B cell (primary cell): ENCODE results near the gene PRX. TPM values are rescaled to one million over a fixed set of nuclear protein-coding genes. Genes with fewer than 3 reads are reported as not detected.

Source experiments
- ATAC-seq: fragments of 200-7000 bp; cut with Tn5 transposase; one replicate; pipeline ENCODE4 v1.10.0; 2021; ENCODE audit warnings: low read depth, mild to moderate bottlenecking, moderate number of reproducible peaks, moderate library complexity
- CTCF ChIA-PET: fragments of 350-600 bp; sonication (Branson Sonifier 250); formaldehyde crosslinking; loops from one replicate; lab custom pipeline; 2021; ENCODE audit warnings: antibody characterized with exemption, inconsistent platforms; lab: Charles Lee
- POLR2A ChIA-PET: fragments of 350-600 bp; sonication (Branson Sonifier 250); formaldehyde crosslinking; loops from one replicate; lab custom pipeline; 2021; ENCODE audit warnings: antibody characterized with exemption; lab: Charles Lee
- DNase-seq: peaks from one replicate; pipeline ENCODE4 v3.0.0; 2013
- H2AFZ ChIP-seq: 2 replicates; pipeline ENCODE4 v1.6.1; 2012; ENCODE audit warnings: mild to moderate bottlenecking, low read depth, low read length; ENCODE audit not compliant: insufficient read depth, poor library complexity, severe bottlenecking
- H3K27ac ChIP-seq, 2 donors: 1 replicate in 1 of 2; 2 replicates in 1 of 2; pipeline ENCODE4 v1.5.1; 2012 to 2013; ENCODE audit warnings: low read length in 2 of 2, mild to moderate bottlenecking in 2 of 2, moderate library complexity in 1 of 2
- H3K27me3 ChIP-seq, 4 experiments: fragments of 200-600 bp in 1 of 4; sonication (generic) in 1 of 4; replicated peaks in 1 of 4; 1 replicate in 2 of 4; 2 replicates in 2 of 4; pipeline versions ENCODE4 v1.6.1 to v1.7.0; 2013 to 2016; ENCODE audit warnings: low read length in 3 of 4, mild to moderate bottlenecking in 2 of 4, mixed read lengths in 1 of 4, moderate library complexity in 1 of 4; ENCODE audit not compliant: insufficient read depth in 4 of 4, control insufficient read depth in 3 of 4; ENCODE audit errors: control extremely low read depth in 1 of 4
- H3K36me3 ChIP-seq, 2 experiments: replicated peaks in 1 of 2; 1 replicate in 1 of 2; 2 replicates in 1 of 2; pipeline versions ENCODE4 v1.6.1 to v1.7.1; 2013; ENCODE audit warnings: low read length in 1 of 2; ENCODE audit not compliant: insufficient read depth in 2 of 2, control insufficient read depth in 1 of 2; ENCODE audit errors: control extremely low read depth in 1 of 2, extremely low read depth in 1 of 2
- H3K4me1 ChIP-seq, 2 donors: fragments of 200-600 bp in 1 of 2; sonication (generic) in 1 of 2; 1 replicate in 1 of 2; 2 replicates in 1 of 2; pipeline versions ENCODE4 v1.5.1 to v1.6.1; 2013 to 2017; ENCODE audit warnings: low read length in 2 of 2; ENCODE audit not compliant: control insufficient read depth in 2 of 2, insufficient read depth in 2 of 2
- H3K4me2 ChIP-seq: replicated peaks from 2 replicates; pipeline ENCODE3; 2012; ENCODE audit warnings: mild to moderate bottlenecking, low read depth, low read length; ENCODE audit not compliant: poor library complexity, severe bottlenecking
- H3K4me3 ChIP-seq, 5 experiments: fragments of 200-600 bp in 1 of 5; sonication (generic) in 1 of 5; 1 replicate in 3 of 5; 2 replicates in 2 of 5; pipeline versions ENCODE4 v1.5.1 to v1.7.0; 2011 to 2016; ENCODE audit warnings: low read length in 4 of 5, mild to moderate bottlenecking in 4 of 5, low read depth in 2 of 5, control low read depth in 1 of 5, moderate library complexity in 1 of 5; ENCODE audit not compliant: insufficient read depth in 1 of 5; ENCODE audit errors: control extremely low read depth in 1 of 5, extremely low read depth in 1 of 5
- H3K79me2 ChIP-seq: fragments of 200-600 bp; sonication (generic); one replicate; pipeline ENCODE4 v1.6.0; 2016; ENCODE audit warnings: low read length; ENCODE audit not compliant: control insufficient read depth, insufficient read depth
- H3K9ac ChIP-seq: fragments of 200-600 bp; sonication (generic); 2 replicates; pipeline ENCODE4 v1.6.1; 2017; ENCODE audit warnings: mild to moderate bottlenecking, low read length, moderate library complexity
- H3K9me3 ChIP-seq, 3 donors: one replicate each; pipeline versions ENCODE4 v1.6.1 to v1.7.1; 2013; ENCODE audit warnings: low read length in 2 of 3; ENCODE audit not compliant: control insufficient read depth in 2 of 3, insufficient read depth in 1 of 3; ENCODE audit errors: control extremely low read depth in 1 of 3
- H4K20me1 ChIP-seq: 2 replicates; pipeline ENCODE4 v1.6.0; 2012; ENCODE audit warnings: mild to moderate bottlenecking, low read length; ENCODE audit not compliant: insufficient read depth, control insufficient read depth, poor library complexity, severe bottlenecking
- H3K27ac Mint-ChIP-seq: one replicate; pipeline ENCODE4 v1.8.0; 2021; ENCODE audit warnings: mixed read lengths
- H3K27me3 Mint-ChIP-seq: one replicate; pipeline ENCODE4 v1.8.0; 2021; ENCODE audit warnings: mixed read lengths
- H3K4me1 Mint-ChIP-seq: one replicate; pipeline ENCODE4 v1.8.0; 2021; ENCODE audit warnings: mixed read lengths
- H3K4me3 Mint-ChIP-seq: one replicate; pipeline ENCODE4 v1.8.0; 2021; ENCODE audit warnings: mixed read lengths
- H3K9me3 Mint-ChIP-seq: one replicate; pipeline ENCODE4 v1.8.0; 2022; ENCODE audit warnings: mixed read lengths; ENCODE audit not compliant: insufficient read depth
- EZH2 ChIP-seq: IDR thresholded peaks from 2 replicates; pipeline ENCODE4 v1.6.1; 2012; ENCODE audit warnings: borderline replicate concordance, low read depth, mild to moderate bottlenecking, moderate library complexity, low read length; ENCODE audit not compliant: insufficient read depth, poor library complexity, severe bottlenecking
- WGBS: methylation state at CpG from one replicate; pipeline ENCODE4 v1.1.5; 2013; ENCODE audit warnings: missing lambda C conversion rate; ENCODE audit not compliant: insufficient coverage; 5-methylcytosine and 5-hydroxymethylcytosine counted together
- intact Hi-C: fragments of 100-400 bp; cut with micrococcal nuclease; formaldehyde crosslinking; loops from one replicate; pipeline ENCODE4 v1.10.0; 2022
- polyA plus RNA-seq: library from polyadenylated mRNA; depleted of rRNA; stranded (reverse); fragments of >200 nt; gene quantifications from 2 replicates; pipeline ENCODE4 v1.2.3, GENCODE V29; 2012
- total RNA-seq, 2 donors: library from RNA; stranded (reverse); fragments of 120-200 nt in 1 of 2; gene quantifications; 1 replicate in 1 of 2; 2 replicates in 1 of 2; pipeline versions ENCODE4 v1.2.3 to v1.2.4, GENCODE V29; 2013 to 2022
- TF ChIP-seq, protein P1 (sequence below): fragments of 200-600 bp; IDR thresholded peaks from one replicate; pipeline ENCODE4 v1.8.0; 2022; ENCODE audit warnings: antibody characterized with exemption, mild to moderate bottlenecking

PRX gene
- total and polyA plus RNA-seq, 2 donors (not counting 1 experiment from before 2014, with no cell fraction given), result 1.1 to 2.5 TPM

DNA sequence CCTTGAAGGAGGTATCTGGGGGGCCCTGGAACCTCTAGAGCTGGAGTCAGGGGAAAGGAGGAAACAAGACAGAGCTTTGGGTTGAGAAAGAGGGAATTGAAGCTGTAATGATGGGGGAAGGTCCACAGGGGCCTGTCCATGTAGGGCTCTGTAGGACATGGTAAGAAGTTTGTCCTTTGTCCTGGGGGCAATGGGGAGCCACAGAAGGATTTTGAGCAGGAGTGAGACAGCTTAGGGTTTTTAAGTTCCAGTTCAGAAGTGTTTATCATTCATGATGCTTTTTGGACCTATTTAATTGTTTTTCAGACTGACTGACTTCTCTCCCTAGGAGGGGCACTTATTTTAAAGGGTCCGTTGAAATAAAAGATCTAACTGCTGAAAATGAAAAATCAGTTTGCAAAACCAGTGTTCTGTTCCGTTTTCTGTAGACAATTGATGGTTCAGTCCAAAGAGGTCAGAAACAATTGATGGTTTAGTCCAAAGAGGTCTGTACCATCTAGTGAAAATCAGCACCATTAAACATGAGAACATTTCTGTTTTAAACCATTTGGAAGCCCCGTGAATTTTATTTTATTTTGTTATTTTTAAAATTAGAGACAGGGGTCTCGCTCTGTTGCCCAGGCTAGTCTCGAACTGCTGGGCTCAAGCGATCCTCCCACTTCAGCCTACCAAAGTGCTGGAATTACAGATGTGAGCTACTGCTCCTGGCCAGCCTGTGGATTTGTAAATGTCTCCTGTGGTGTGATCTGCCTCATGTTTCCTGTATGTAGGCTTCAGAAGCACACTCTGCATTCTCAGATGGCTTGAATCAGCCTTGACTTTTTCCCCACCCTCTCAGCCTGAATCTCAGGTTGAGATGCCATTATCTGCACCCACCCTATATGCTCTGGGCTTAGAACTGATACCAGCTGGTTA, 56.2 kb downstream of the PRX start:
- H3K4me3 ChIP-seq, result no peak overlapping the region
- ATAC-seq (no peak), DNase-seq (no peak)
- peaks cover 34% of the 10 kb centered on the region for H3K4me1 Mint-ChIP-seq
- ChIA-PET POLR2A (no interaction called here), CTCF (interaction anchor here (1.4 kb wide), 1 partner anchor 64 kb away, joined by 3 read pairs; no protein-coding TSS in a partner anchor)
- no peak overlapping the region for H3K9ac ChIP-seq
- H3K27me3 Mint-ChIP-seq, result no peaks in the 10 kb centered on the region
- TF ChIP-seq, protein P1, sequence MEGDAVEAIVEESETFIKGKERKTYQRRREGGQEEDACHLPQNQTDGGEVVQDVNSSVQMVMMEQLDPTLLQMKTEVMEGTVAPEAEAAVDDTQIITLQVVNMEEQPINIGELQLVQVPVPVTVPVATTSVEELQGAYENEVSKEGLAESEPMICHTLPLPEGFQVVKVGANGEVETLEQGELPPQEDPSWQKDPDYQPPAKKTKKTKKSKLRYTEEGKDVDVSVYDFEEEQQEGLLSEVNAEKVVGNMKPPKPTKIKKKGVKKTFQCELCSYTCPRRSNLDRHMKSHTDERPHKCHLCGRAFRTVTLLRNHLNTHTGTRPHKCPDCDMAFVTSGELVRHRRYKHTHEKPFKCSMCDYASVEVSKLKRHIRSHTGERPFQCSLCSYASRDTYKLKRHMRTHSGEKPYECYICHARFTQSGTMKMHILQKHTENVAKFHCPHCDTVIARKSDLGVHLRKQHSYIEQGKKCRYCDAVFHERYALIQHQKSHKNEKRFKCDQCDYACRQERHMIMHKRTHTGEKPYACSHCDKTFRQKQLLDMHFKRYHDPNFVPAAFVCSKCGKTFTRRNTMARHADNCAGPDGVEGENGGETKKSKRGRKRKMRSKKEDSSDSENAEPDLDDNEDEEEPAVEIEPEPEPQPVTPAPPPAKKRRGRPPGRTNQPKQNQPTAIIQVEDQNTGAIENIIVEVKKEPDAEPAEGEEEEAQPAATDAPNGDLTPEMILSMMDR, result no peak
- no peak for TF ChIP-seq EZH2
- H3K79me2 ChIP-seq, result peaks cover 23% of the 10 kb centered on the region
- peaks cover 7 to 19% of the 10 kb centered on the region in 2 donors for H3K4me1 ChIP-seq
- H4K20me1 ChIP-seq, result peaks cover 44% of the 10 kb centered on the region
- no peak overlapping the region for H3K4me3 Mint-ChIP-seq
- intact Hi-C loops, result no loop called here
- H3K9me3 Mint-ChIP-seq, result no peaks in the 10 kb centered on the region
- H3K27ac ChIP-seq, result no peak overlapping the region
- WGBS, result 94% methylated on average over 2 of the region's 6 CpGs
- H3K27ac Mint-ChIP-seq, result no peak overlapping the region
- H2AFZ ChIP-seq, result no peak overlapping the region
- H3K36me3 ChIP-seq, result no peaks in the 10 kb centered on the region
- no peak overlapping the region for H3K4me2 ChIP-seq
- H3K9me3 ChIP-seq, result no peaks in the 10 kb centered on the region
- H3K27me3 ChIP-seq, result no peaks in the 10 kb centered on the region
